Kidney tubule cell (primary cell): Measurements from ENCODE around the gene DLG2.
"Not testable (repeated sequence)": the region's sequence is repeated elsewhere in the genome, so short reads cannot be mapped to it uniquely, and the experiment has no call there.

Source experiments
- DNase-seq: peaks from one replicate; pipeline ENCODE4 v3.0.0-alpha.2; 2018; ENCODE audit warnings: low spot score

Gene DLG2

DNA sequence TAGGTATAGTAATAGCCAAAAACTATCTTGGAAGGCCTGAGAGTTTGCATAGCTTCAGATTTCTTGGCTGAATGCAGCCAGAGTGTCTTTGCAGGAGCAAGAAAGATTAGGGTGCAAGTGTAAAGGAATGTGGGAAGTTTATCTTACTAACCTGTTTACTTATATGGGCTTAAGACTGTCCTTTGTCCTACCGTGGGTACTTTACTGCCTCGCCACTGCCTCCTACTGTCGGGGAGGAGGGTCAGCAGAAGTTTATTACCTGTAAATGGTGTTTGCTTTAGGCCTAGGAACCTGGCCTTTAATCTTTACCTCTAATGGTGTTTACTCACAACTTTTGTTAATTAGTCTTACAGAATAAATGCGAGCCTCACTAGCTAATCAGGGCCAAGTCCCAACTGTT is 633.8 kb downstream of the DLG2 start:
- peak; percentile 13 for DNase-seq

DNA sequence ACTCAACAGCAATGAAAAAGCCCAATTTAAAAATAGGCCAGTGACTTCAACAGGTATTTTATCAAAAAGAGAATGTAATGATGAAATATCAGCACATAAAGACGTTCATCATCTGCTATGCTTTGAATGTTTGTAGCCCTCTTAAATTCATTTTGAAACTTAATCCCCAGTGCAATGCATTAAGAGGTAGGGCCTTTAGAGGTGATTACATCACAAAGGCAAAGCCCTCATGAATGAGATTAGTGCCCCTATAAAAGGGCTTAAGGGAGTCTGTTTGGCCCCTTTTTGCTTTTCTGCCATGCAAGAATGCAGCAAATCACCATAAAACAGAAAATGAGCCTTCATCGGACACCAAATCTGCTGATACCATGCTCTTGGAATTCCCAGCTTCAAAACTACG is 637.0 kb downstream of the DLG2 start:
- DNase-seq, result no peak

DNA sequence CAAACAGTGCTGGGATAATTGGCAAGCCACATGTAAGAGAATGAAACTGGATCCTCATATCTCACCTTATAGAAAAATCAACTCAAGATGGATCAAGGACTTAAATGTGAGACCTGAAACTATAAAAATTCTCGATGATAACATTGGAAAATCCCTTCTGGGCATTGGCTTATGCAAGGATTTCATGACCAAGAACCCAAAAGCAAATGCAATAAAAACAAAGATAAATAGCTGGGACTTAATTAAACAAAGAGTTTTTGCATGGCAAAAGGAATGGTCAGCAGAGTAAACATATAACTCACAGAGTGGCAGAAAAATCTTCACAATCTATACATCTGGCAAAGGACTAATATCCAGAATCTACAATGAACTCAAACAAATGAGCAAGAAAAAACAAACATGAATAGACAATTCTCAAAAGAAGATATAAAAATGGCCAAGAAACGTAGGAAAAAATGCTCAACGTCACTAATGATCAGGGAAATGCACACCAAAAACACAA is 639.4 kb downstream of the DLG2 start:
- DNase-seq, result not testable (repeated sequence)

DNA sequence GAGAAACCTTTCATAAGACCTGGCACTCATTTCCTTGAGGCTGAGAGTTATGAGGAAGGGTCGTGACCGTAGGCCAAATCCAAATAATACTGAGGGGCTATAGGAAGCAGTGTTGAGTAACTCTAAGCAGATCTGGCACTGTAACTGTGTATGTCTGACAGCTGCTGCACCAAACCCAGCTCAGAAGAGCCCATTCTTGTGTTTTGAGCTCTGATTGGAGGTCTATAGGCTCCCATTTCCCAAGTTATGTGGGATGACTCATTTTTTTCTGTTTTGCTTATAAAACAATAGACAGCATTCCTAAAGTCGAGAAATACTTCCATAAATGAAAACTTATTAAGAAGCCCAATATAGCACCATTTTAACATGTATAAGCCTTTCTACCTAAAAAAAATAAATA is 645.8 kb downstream of the DLG2 start:
- DNase-seq, result no peak

DNA sequence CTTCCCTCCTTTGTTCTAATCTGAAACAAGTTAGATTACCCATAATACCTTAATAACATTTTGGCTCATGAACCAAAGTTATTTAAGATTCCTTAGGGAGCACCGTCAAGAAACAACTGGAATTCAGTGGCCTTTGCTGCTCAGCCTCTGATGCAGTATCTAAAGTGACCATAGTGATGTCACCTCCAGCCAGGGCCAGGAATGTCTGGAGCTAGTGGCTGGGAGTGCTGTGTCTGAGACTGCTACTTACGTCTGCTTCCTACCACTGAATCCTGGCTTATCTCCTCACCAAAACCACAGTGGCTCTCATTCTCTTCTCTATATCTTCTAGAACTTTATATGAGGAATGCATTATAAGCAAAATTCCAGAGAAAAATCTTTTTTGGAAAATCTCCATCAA is 658.0 kb downstream of the DLG2 start:
- DNase-seq, result peak; percentile 7

DNA sequence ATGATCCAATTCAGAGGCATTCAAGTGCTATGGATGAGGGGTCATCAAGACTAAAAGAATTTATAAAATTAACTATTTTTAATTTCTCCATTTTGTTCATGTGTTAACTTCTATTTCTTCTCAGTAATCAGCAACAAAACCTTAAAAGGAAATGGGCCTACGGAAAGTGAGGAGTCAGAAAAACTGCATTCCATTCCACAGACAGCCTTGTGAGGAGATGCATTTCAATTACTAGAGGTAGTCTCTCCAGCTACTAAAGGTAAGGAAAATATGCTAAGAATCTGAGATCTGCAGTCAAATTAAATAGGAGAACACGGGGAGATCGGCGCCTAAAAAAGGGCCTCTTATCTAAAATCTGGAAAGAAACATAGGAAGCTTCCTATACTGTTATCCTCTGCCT is 661.7 kb downstream of the DLG2 start:
- DNase-seq, result no peak

DNA sequence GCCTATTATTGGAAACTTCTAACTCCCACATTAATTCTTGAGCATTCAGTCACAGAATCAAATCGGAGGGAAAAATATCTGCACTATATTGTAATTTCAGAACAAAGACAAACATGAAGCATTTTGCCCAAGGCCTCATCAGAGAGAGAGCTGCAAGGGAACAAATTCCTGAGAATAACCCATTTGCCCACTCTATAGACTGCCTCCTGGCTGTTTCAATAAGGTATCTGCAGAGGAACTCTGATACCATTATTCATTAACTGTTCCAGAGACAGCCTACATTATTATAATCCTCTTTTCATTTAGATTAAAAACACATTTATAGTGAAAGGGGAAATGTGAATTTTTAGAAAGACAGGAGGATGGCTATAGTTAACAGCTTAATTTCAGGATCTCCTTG is 663.9 kb downstream of the DLG2 start:
- no peak for DNase-seq

DNA sequence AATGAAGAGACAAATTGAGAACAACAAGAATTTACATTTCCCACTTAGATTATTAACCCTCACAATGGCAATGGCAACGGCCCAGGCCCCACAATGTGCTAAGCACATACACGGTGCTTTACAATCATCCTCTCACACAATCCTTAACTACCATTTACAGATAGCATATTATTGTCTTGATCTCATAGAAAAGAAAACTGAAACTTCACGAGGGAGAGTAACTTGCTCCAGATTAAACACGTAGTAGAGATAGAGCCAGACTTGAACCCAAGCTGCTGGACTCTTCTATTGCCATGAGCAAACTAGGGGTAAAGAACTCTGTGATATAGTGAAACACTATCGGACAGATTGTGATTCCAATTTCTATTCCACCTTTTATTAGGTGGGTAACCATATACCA is 665.1 kb downstream of the DLG2 start:
- DNase-seq, result no peak

DNA sequence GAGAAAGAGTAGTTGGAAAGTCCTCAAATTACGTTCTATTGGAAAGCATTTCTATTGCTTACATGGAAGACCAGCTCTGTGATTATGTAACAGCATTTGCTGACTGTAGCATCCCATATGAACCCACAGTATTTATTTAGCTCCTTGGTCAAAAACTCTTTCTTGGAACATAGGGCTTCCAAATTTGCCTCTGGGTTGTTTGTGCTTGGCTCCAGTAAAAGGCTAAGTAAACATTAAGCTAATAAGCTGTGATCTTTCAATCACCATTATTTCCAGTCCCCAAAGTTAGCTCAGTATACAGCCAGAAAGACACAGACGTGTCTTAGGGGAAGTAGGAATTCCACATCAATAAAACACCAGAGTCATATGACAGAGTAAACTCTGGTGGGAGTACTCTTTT is 668.8 kb downstream of the DLG2 start:
- DNase-seq, result no peak

DNA sequence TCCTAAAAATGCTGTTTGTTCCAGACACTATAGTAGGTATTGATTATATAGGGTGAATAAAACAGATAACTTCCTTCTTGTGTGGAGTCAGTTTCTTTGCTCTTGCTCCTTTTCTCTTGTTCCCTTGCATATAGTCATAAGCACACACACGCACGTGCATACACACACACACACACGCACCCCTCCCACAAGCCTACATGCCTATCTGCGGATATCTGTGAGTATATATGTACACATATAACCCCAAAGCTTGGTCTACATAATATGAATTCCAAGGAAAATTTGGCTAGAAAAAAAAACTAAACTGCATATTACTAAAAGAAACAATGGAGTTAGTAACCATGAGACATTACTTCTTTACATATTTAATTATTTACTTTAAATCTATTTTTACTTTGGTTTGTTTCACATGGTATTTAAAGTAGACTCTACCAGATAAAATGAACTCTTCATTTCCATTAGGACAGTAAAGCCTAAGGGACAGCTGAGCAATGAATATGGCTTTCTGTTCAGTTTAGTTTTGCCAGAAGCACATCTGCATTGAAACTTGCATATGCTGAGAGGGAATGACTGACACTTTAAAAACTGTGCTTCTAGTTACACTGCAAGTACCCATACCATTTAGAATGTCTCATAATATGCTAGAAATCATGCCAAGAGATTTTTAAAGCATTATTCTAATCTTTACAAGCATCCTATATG is 676.4 kb downstream of the DLG2 start:
- no peak for DNase-seq

DNA sequence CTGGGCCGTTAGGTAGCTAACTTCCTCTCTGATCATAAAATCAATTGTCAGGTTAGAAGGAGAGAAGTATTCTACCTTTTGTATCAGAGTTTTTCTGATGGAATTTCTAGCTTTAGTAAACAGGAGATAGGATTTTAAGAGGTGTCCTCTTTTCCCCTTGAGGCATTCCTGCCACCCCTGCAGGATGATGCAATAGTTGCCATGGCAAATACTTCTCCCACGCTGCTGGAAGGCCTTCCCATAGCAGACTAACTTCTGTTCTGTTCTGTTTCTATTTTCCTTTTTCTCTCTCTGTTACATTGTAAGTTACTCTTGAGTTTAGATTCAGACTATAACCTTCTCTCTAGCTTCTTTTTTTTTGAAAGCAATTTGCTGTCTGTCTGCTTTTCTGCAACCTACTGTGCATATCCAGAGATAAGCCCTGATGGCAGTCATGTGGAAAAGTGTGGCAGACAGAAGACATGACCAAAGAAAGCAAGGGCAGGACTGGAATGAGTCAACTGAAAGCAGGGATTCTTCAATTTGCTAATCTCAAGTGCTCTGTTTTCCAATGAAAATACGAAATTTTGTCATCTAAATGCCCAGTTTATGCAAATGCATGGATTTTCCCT is 679.1 kb downstream of the DLG2 start:
- DNase-seq, result peak; percentile 6

DNA sequence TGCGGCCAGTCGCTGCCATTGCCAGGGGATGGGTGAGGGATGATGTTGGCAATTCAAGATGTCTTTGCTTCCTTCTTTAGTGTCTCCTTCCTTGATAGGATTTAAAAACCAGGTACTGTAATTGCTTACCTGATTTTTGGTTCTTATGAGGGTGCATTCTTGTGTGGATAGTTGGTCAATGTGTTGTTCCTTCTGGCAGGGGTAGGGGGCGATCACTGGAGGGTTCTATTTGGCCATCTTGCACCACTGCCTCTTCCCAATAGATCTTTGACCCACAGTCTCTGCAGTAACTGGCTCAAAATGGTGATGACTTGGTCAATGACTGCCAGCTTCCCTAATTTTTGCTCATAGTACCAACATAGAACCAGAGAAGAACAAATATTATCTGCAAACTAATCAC is 680.1 kb downstream of the DLG2 start:
- DNase-seq, result no peak

DNA sequence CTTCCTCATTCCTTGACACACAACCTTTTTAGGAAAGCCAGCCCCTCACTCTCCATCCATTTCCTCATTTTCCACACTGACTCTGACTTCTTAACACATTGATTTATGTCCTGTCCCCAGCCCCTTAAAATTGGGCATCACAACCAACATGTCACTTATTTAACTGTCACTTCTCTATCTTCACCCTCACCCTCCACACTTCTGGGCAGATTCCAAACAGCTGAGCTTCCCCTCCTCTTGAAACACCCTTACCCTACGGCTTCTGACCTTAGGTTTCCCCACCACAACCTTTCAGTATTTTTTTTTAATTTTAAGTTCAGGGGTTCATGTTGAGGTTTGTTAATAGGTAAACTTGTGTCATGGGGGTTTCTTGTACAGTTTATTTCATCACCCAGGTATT is 696.3 kb downstream of the DLG2 start:
- DNase-seq, result no peak

DNA sequence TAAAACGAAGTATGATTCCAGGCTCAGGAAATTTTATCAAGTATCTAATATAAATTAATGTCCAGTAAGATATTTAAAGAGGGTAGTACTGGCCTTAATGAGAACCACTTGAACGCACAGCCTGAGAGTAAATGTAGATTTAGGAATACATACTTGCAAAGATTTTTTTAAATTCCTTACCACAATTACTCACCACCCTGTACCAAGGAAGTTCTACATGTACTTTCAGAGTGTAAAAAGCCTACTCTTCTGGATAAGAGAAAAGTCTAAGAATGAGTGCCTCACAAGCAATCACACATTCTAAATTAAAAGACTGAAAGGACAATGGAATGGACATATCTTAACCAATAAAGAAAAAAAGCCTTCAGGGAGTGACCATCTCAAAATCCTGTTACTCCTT is 697.4 kb downstream of the DLG2 start:
- DNase-seq, result no peak

DNA sequence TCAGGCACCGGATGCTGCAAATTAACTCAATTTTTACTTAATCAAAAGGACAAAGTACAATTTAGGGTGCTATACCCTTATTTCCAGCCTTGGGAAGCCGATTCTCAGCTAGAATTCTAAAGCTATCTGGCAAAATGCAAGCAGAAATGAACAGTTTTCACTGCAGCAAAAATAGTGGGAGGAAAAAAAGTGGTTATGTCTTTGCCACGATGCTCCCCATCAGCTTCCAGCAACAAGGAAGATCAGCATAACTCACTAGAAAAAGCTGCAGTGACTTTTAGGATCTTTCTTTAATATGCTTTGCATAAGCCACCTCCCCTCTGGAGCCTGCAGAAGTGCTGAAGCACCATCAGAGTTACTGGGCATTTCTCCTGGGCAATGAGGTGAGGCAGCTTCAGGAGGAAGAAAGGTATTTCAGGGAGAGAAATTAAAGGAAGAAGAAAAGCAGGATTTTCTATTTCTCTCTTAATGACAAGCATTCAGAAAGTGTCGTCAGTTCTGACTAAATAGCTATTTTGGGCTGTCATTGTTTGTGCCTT is 702.9 kb downstream of the DLG2 start:
- peak; percentile 26 for DNase-seq

DNA sequence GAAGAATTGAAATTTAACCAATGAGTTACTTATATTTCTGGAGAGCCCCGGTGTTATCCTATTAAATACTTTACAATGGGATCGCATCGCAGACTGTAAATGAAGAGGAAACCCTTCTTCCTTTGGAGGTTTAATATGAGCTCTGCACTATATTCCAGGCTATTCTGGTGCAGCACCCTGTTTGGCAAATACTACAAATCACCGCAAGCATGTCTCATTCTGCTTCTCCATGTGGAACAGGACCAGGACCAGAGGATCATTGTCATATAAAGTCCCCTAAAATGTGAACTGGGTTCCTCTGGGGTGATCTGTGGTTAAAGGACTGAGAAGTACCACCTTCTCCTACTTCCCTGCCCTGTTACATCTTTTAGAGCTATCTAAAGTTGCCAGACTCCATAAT is 703.7 kb downstream of the DLG2 start:
- DNase-seq, result no peak

DNA sequence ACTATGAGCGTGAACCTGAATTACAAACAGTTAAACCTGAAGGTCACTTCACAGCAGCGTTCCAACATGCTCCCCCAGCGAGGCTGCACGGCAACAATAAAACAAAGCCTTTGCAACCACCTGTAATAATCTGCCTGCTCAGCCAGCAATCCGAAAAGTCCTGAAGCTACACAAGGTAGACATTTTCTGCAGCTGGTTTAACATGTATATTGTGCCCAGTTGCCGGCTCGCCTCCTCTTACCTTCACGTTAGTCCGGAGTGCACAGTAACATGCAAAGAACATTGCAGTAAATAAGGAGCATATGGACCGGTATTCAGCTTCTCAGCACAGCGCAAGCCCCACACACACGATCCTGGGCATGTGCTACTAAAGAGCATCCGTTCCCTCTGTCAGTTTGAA is 704.3 kb downstream of the DLG2 start:
- DNase-seq, result no peak

DNA sequence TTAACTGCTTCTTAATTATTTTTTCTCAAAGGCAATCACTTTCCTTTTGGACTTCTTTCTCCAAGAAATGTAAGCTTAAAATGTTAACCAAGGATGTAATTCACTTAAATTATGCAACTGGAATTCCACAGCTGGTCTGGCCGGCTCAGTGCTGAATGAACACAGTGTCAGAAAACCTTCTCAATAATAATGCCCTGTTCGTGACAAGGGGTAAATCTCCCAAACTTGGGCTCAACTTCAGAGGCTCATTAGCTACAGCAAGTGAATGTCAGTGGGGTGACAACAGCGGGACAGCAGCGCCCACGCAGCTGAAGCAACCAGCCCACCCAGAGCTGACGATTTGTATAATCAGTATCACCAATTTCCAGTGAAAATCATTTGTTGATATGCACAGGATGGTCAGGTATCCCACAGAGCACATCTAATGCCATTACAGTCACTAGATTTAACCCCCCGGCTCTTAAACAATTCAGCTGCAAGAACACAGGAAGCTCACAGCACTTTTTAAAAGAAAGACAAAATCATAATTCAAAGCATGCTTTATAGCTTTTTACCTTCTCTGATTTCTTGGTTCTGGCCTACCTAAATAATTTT is 704.8 kb downstream of the DLG2 start:
- no peak for DNase-seq

DNA sequence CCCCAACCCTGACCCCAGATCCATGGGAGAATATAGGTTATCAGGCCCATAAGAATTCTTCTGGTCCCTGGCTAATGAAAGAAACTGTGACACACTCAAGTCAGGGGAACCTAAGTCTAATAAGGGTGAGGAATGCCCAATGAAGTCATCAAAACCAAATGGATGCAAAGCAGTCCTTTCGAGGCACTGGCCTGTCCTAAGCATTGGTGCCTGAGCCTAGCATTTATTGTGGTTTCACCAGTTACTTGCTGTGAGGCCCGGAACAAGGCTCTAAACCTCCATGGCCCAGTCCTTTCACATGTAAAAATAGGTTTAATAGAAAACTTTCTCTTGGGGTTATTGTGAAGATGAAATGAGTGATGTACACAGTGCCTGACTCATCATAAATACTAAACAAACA is 712.6 kb downstream of the DLG2 start:
- no peak for DNase-seq

DNA sequence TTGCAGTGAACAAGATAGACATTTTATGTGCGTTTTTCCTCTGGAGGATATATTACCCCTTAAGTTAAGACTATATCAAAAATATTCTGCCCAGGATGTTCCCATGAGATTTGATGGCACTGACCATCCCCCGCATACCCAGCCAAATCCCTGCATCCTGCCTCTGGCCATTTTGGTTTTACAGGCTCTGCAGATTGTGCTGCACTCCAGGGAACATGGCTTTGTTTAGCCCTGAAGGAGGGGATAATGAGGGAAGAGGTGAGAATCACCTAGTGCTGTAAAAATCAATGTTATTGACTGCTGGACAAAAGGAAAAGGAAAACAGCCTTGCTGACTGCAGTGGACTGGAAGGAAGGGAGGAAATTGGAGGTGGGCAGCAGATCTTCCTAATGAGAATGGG is 717.4 kb downstream of the DLG2 start:
- DNase-seq, result no peak

DNA sequence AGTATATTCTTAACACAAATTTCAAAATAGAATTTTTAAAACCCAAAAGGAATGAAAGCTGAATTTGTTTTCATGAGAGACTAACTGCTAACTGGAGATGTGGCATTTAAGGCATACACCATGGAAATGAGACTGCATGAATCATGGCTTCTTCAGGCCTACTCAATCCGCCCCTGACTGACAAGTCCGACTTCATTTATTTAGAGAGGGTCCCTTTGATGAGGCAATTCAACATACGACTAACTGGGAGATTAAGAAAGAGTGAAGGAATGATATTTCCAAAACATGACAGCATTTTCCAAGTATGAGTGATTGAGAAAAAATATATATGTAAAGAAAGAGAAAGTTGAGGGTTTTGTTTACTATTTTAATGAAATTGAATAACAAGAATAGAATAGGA is 720.1 kb downstream of the DLG2 start:
- peak; percentile 13 for DNase-seq

DNA sequence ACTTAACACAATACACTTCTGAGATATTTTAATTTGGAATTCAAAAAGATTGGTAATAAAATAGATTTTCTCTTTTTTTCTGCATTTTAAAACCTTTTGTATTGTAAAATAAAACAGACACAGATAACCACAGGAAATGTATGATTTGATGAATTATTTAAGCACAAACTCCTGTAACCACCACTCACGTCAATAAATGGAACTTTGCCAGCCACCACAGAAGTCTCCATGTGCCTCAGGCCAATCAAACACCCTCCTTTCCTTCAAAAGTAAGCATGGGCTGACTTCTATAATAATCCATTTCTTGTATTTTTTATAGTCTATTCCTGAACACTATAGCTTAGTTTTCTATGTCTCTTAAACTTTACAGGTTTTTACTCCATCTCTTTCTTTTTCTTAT is 721.7 kb downstream of the DLG2 start:
- DNase-seq, result no peak

DNA sequence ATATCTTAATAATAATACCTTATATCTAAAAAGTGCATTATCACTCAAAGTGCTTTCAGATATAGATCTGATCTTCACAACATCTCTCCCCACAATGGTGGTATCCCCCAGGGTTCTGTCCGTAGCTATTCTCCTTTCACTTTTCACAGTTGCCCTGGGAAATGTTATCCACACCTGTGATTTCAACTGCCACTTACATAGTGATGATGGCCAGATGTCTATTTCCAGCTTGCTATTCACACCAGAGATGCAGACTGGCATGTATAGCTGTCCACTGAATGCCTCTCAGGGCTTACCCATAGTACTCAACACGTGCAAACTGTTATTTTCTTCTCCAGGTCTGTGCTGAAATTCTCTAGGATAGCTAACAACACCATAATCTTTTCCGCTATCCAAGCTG is 724.7 kb downstream of the DLG2 start:
- DNase-seq, result no peak
